SK-N-SH (cell line): Measurements from ENCODE around the gene TOLLIP. TPM values are rescaled to one million over a fixed set of nuclear protein-coding genes. Genes with fewer than 3 reads are reported as not detected.

ENCODE experiments used
- CTCF ChIA-PET: fragments of 300-600, 350-600 bp; formaldehyde crosslinking; extraction: SDS; loops from one replicate; lab custom pipeline; 2021; lab: Yijun Ruan, JAX
- POLR2A ChIA-PET: fragments of 350-600 bp; sonication (Branson Sonifier 250); formaldehyde crosslinking; extraction: SDS; loops from one replicate; lab custom pipeline; 2020; ENCODE audit warnings: antibody characterized with exemption, inconsistent platforms; lab: Yijun Ruan, JAX
- DNase-seq: peaks from one replicate; pipeline ENCODE4 v3.0.0; 2012
- H2AFZ ChIP-seq: fragments of 200-600 bp; sonication (generic); 2 replicates; pipeline ENCODE4 v1.8.1; 2016; ENCODE audit warnings: antibody characterized with exemption, mild to moderate bottlenecking, low read depth
- H3F3A ChIP-seq: fragments of 200-600 bp; sonication (generic); replicated peaks from 2 replicates; pipeline ENCODE3; 2016; ENCODE audit warnings: antibody characterized with exemption, mild to moderate bottlenecking; ENCODE audit not compliant: insufficient read depth
- H3K27ac ChIP-seq, 2 experiments: fragments of 200-500 bp in 1 of 2; fragments of 200-600 bp in 1 of 2; sonication (Bioruptor generic) in 1 of 2; sonication (generic), shearing (Covaris generic) in 1 of 2; 2 replicates each; pipeline versions ENCODE4 v1.5.1 to v1.6.1; 2014 to 2016; ENCODE audit warnings: low read depth in 2 of 2, inconsistent platforms in 1 of 2, low read length in 1 of 2, mild to moderate bottlenecking in 1 of 2, mixed read lengths in 1 of 2
- H3K27me3 ChIP-seq: fragments of 200-600 bp; sonication (generic), shearing (Covaris generic); 2 replicates; pipeline ENCODE4 v1.6.1; 2016; ENCODE audit warnings: mixed run types; ENCODE audit not compliant: insufficient read depth
- H3K36me3 ChIP-seq, 2 experiments: fragments of 200-500 bp in 1 of 2; fragments of 200-600 bp in 1 of 2; sonication (Bioruptor generic) in 1 of 2; sonication (generic) in 1 of 2; replicated peaks in 1 of 2; 2 replicates each; pipeline versions ENCODE3 to v1.5.1; 2014 to 2016; ENCODE audit warnings: low read length in 1 of 2, mild to moderate bottlenecking in 1 of 2; ENCODE audit not compliant: insufficient read depth in 2 of 2, control insufficient read depth in 1 of 2
- H3K4me1 ChIP-seq, 2 experiments: fragments of 200-500 bp in 1 of 2; fragments of 200-600 bp in 1 of 2; sonication (Bioruptor generic) in 1 of 2; sonication (generic), shearing (Covaris generic) in 1 of 2; 2 replicates each; pipeline versions ENCODE4 v1.5.1 to v1.6.1; 2014 to 2016; ENCODE audit warnings: low read depth in 1 of 2, low read length in 1 of 2, mixed run types in 1 of 2; ENCODE audit not compliant: insufficient read depth in 2 of 2, control insufficient read depth in 1 of 2
- H3K4me2 ChIP-seq: fragments of 200-600 bp; sonication (generic), shearing (Covaris generic); 2 replicates; pipeline ENCODE4 v1.6.1; 2017; ENCODE audit warnings: mixed run types
- H3K4me3 ChIP-seq, 2 experiments: fragments of 200-500 bp in 1 of 2; fragments of 200-600 bp in 1 of 2; sonication (Bioruptor generic) in 1 of 2; sonication (generic), shearing (Covaris generic) in 1 of 2; 2 replicates each; pipeline versions ENCODE4 v1.5.1 to v1.8.1; 2014 to 2016; ENCODE audit warnings: low read depth in 2 of 2, inconsistent platforms in 1 of 2, low read length in 1 of 2, mild to moderate bottlenecking in 1 of 2, mixed read lengths in 1 of 2, moderate library complexity in 1 of 2
- H3K79me2 ChIP-seq: fragments of 200-600 bp; sonication (generic); 2 replicates; pipeline ENCODE4 v1.8.1; 2017; ENCODE audit warnings: mild to moderate bottlenecking; ENCODE audit not compliant: insufficient read depth
- H3K9ac ChIP-seq: fragments of 200-600 bp; sonication (generic); 2 replicates; pipeline ENCODE4 v1.6.1; 2017; ENCODE audit warnings: mixed run types
- H3K9me2 ChIP-seq: fragments of 200-600 bp; sonication (generic); 2 replicates; pipeline ENCODE4 v1.6.1; 2017; ENCODE audit warnings: mixed run types
- H3K9me3 ChIP-seq: fragments of 200-600 bp; sonication (generic); 2 replicates; pipeline ENCODE4 v1.6.1; 2017; ENCODE audit warnings: mixed run types, mild to moderate bottlenecking, moderate library complexity
- H4K20me1 ChIP-seq: fragments of 200-600 bp; sonication (generic); 2 replicates; pipeline ENCODE4 v1.6.1; 2017; ENCODE audit warnings: mild to moderate bottlenecking, mixed run types; ENCODE audit not compliant: insufficient read depth
- CHD2 ChIP-seq: fragments of 150-350 bp; IDR thresholded peaks from 2 replicates; pipeline ENCODE4 v1.6.1; 2018; ENCODE audit warnings: low read length; ENCODE audit not compliant: partially characterized antibody
- ELF1 ChIP-seq: IDR thresholded peaks from 2 replicates; pipeline ENCODE4 v1.4.0; 2012
- GABPA ChIP-seq: IDR thresholded peaks from 2 replicates; pipeline ENCODE4 v1.4.0; 2012; ENCODE audit warnings: low read depth, mild to moderate bottlenecking
- JUND ChIP-seq: IDR thresholded peaks from 2 replicates; pipeline ENCODE4 v1.4.0; 2012
- MEF2A ChIP-seq: IDR thresholded peaks from 2 replicates; pipeline ENCODE4 v1.4.0; 2012; ENCODE audit warnings: low read depth, borderline replicate concordance
- NFIC ChIP-seq: IDR thresholded peaks from 2 replicates; pipeline ENCODE4 v1.4.0; 2012; ENCODE audit warnings: borderline replicate concordance
- NRF1 ChIP-seq: IDR thresholded peaks from 2 replicates; pipeline ENCODE4 v1.6.1; 2012; ENCODE audit warnings: low read depth, mild to moderate bottlenecking, low read length
- POLR2AphosphoS5 ChIP-seq: IDR thresholded peaks from 2 replicates; pipeline ENCODE4 v1.6.1; 2012; ENCODE audit warnings: low read depth, low read length
- RCOR1 ChIP-seq: fragments of 150-350 bp; IDR thresholded peaks from 2 replicates; pipeline ENCODE4 v1.6.1; 2017; ENCODE audit warnings: antibody characterized with exemption, low read length
- REST ChIP-seq: IDR thresholded peaks from 2 replicates; pipeline ENCODE4 v1.6.1; 2012; ENCODE audit warnings: mild to moderate bottlenecking, low read depth, low read length, moderate library complexity
- RFX5 ChIP-seq: IDR thresholded peaks from 2 replicates; pipeline ENCODE4 v1.6.1; 2012; ENCODE audit warnings: mild to moderate bottlenecking, improper control_type of control experiment, low read length
- SIN3A ChIP-seq: IDR thresholded peaks from 2 replicates; pipeline ENCODE4 v1.6.1; 2012; ENCODE audit warnings: low read depth, mild to moderate bottlenecking, low read length, moderate library complexity, borderline replicate concordance
- SMC3 ChIP-seq: IDR thresholded peaks from 2 replicates; pipeline ENCODE4 v1.6.1; 2012; ENCODE audit warnings: low read depth, low read length, improper control_type of control experiment
- TCF12 ChIP-seq: IDR thresholded peaks from 2 replicates; pipeline ENCODE4 v1.4.0; 2012
- TEAD4 ChIP-seq: IDR thresholded peaks from 2 replicates; pipeline ENCODE4 v1.4.0; 2012; ENCODE audit warnings: mild to moderate bottlenecking, borderline replicate concordance; ENCODE audit not compliant: insufficient read depth
- USF2 ChIP-seq: fragments of 150-350 bp; IDR thresholded peaks from 2 replicates; pipeline ENCODE4 v1.6.1; 2017; ENCODE audit warnings: antibody characterized with exemption, low read length, low read depth, borderline replicate concordance
- YY1 ChIP-seq: IDR thresholded peaks from 2 replicates; pipeline ENCODE4 v1.4.0; 2012; ENCODE audit warnings: low read depth, mild to moderate bottlenecking
- ZBTB33 ChIP-seq: IDR thresholded peaks from 2 replicates; pipeline ENCODE4 v1.4.0; 2012; ENCODE audit warnings: low read depth, borderline replicate concordance
- WGBS: methylation state at CpG from one replicate; pipeline ENCODE4 v1.1.6; 2017; ENCODE audit warnings: low lambda C conversion rate; 5-methylcytosine and 5-hydroxymethylcytosine counted together
- polyA plus RNA-seq, 3 experiments: library from polyadenylated mRNA; depleted of rRNA; stranded (reverse); fragments of >200 nt; gene quantifications; 2 replicates each; pipeline ENCODE4 v1.2.3, GENCODE V29; 2012
- TF ChIP-seq, protein P1 (sequence below): IDR thresholded peaks from 2 replicates; pipeline ENCODE4 v1.4.0; 2012; ENCODE audit warnings: low read depth, borderline replicate concordance

TOLLIP gene
- polyA plus RNA-seq, 1 of the 3 experiments (the other 2 are of a cell fraction) = 55.4 TPM

DNA sequence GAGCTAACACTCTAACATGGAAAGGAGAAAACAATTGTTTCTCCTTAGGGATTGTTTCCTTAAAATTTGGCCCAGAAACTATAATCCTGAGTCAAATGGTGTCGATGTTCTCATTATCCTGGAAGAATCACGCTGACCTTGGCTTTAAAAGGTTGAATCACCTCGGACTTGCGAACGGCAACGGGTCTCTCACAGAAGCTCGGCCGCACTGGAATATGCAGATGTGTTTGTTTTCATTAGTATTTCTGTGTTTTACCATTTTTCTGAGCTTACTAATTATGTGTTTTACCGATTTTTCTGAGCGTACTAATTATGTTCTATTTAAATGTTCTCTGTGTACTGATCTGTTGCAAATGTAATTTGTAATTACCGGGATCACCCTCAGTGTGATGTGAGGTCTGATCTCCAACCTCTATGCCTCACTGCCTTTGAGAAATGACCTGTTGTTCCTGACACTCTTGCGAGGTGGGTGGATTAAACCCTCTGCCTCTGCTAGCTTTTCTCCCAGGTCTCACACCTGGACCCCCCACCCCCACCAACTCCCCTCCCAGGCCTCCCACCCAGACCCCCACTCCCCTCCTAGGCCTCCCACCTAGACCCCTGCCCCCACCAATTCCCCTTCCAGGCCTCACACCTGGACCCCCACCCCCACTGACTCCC is 42.0 kb upstream of the TOLLIP start:
- Histone ChIP-seq H3K9me2 (no peaks in the 10 kb centered on the region), H3K4me3 (no peak overlapping the region), H3K27me3 (no peaks in the 10 kb centered on the region), H3F3A (no peaks in the 10 kb centered on the region), H2AFZ (no peak overlapping the region), H3K79me2 (no peaks in the 10 kb centered on the region), H3K4me2 (no peak overlapping the region), H3K9me3 (no peaks in the 10 kb centered on the region), H3K36me3 (no peaks in the 10 kb centered on the region), H4K20me1 (no peaks in the 10 kb centered on the region), H3K4me1 (no peaks in the 10 kb centered on the region; a peak in 1 of 4 replicates), H3K9ac (no peak overlapping the region), H3K27ac (no peak overlapping the region)
- ChIA-PET POLR2A (no interaction called here), CTCF (no interaction called here)
- peak; percentile 14 for DNase-seq
- WGBS = 62% methylated on average over 12 of the region's 12 CpGs
- TF ChIP-seq TCF12 (no peak), SMC3 (no peak), RCOR1 (no peak), TEAD4 (no peak), USF2 (no peak), REST (no peak), NRF1 (no peak), JUND (no peak), YY1 (no peak), ZBTB33 (no peak), MEF2A (no peak), ELF1 (no peak), POLR2AphosphoS5 (no peak), NFIC (no peak), SIN3A (no peak), RFX5 (no peak), CHD2 (no peak), GABPA (no peak)
- TF ChIP-seq, protein P1, sequence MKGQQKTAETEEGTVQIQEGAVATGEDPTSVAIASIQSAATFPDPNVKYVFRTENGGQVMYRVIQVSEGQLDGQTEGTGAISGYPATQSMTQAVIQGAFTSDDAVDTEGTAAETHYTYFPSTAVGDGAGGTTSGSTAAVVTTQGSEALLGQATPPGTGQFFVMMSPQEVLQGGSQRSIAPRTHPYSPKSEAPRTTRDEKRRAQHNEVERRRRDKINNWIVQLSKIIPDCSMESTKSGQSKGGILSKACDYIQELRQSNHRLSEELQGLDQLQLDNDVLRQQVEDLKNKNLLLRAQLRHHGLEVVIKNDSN = no peak
